Kidney glomerular epithelial cell (primary cell): Measurements from ENCODE around the gene P4HA2.

ENCODE experiments used
- DNase-seq: peaks from one replicate; lab custom pipeline; 2025; lab: John Stamatoyannopoulos, UW

Gene P4HA2

GRCh38 chr5:132142459-132142858 is 85.2 kb downstream of the P4HA2 start:
- no peak for DNase-seq
